OCI-LY3 (cell line): ENCODE results near the gene SIRT3.

Experiments used
- H2AFZ ChIP-seq: fragments of 200-600, 300-600 bp; shearing (Covaris generic); 2 replicates; pipeline ENCODE4 v1.6.0; 2014; ENCODE audit warnings: antibody characterized with exemption, low read depth, low read length
- H3K27ac ChIP-seq: fragments of 200-600, 300-600 bp; sonication (generic); 2 replicates; pipeline ENCODE4 v1.5.1; 2014; ENCODE audit warnings: mild to moderate bottlenecking, low read length, moderate library complexity, mixed read lengths
- H3K27me3 ChIP-seq: fragments of 200-600, 300-600 bp; sonication (generic); 2 replicates; pipeline ENCODE4 v1.6.1; 2014; ENCODE audit warnings: low read depth, low read length, mixed read lengths
- H3K36me3 ChIP-seq: fragments of 200-600, 300-600 bp; sonication (generic); replicated peaks from 2 replicates; pipeline ENCODE3; 2014; ENCODE audit warnings: low read depth, low read length, mixed read lengths
- H3K4me1 ChIP-seq: fragments of 300-600, 200-600 bp; sonication (generic); 2 replicates; pipeline ENCODE4 v1.6.1; 2014; ENCODE audit warnings: low read length, mixed read lengths
- H3K4me2 ChIP-seq: fragments of 200-600, 300-600 bp; sonication (generic); 2 replicates; pipeline ENCODE4 v1.6.1; 2014; ENCODE audit warnings: low read length, mixed read lengths
- H3K4me3 ChIP-seq: fragments of 300-600, 200-600 bp; sonication (generic); 2 replicates; pipeline ENCODE4 v1.5.1; 2014; ENCODE audit warnings: antibody characterized with exemption, mild to moderate bottlenecking, low read length, moderate library complexity
- H3K79me2 ChIP-seq: fragments of 300-600, 200-600 bp; shearing (Covaris generic); 2 replicates; pipeline ENCODE4 v1.6.1; 2014; ENCODE audit warnings: mild to moderate bottlenecking, low read length, mixed read lengths
- H3K9ac ChIP-seq: fragments of 300-600, 200-600 bp; shearing (Covaris generic); 2 replicates; pipeline ENCODE4 v1.6.0; 2014; ENCODE audit warnings: mild to moderate bottlenecking, low read length, moderate library complexity
- H3K9me3 ChIP-seq: fragments of 200-600, 300-600 bp; shearing (Covaris generic); 2 replicates; pipeline ENCODE4 v1.6.1; 2014; ENCODE audit warnings: low read length, mixed read lengths; ENCODE audit not compliant: insufficient read depth
- H4K20me1 ChIP-seq: fragments of 200-600, 300-600 bp; sonication (generic); 2 replicates; pipeline ENCODE4 v1.6.1; 2016; ENCODE audit warnings: low read length, mixed read lengths; ENCODE audit not compliant: insufficient read depth
- CTCF ChIP-seq: fragments of 200-600, 300-600 bp; sonication (generic); IDR thresholded peaks from 2 replicates; pipeline ENCODE4 v1.5.1; 2014; ENCODE audit warnings: antibody characterized with exemption, low read length, low read depth
- EZH2phosphoT487 ChIP-seq: fragments of 200-600 bp; shearing (Covaris generic); IDR thresholded peaks from 2 replicates; pipeline ENCODE4 v1.6.1; 2018; ENCODE audit warnings: antibody characterized with exemption, mixed run types, low read depth

Gene SIRT3

GRCh38 chr11:255816-256215 is 19.7 kb upstream of the SIRT3 start:
- no peak overlapping the region for H3K4me3 ChIP-seq
- TF ChIP-seq CTCF (no peak), EZH2phosphoT487 (no peak)
- no peak overlapping the region for H3K4me2 ChIP-seq
- H3K4me1 ChIP-seq = peaks cover 17% of the 10 kb centered on the region
- H3K9me3 ChIP-seq = no peaks in the 10 kb centered on the region
- no peaks in the 10 kb centered on the region for H4K20me1 ChIP-seq
- H3K27ac ChIP-seq = no peak overlapping the region
- peaks cover 28% of the 10 kb centered on the region for H3K36me3 ChIP-seq
- no peaks in the 10 kb centered on the region for H3K27me3 ChIP-seq
- no peaks in the 10 kb centered on the region for H3K79me2 ChIP-seq
- H2AFZ ChIP-seq = no peak overlapping the region
- no peak overlapping the region for H3K9ac ChIP-seq

DNA sequence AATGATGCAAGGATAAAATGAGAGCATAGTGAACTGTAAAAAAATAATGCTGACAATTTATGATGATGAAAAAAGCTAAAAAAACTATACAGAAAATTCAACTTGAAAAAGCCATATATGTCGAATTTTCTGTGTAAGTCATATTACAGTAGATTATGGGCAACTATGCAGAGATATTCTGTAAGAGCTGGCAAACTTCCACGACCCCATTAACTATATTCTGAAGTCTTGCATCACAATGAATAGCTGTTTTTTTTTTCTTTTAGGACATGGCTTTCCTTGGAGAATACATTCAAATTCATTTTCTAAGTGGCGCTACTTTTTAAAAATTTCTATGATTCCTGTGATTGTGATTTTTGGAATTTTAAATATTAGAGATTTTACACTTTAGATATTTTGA is 19.0 kb upstream of the SIRT3 start:
- Histone ChIP-seq H3K79me2 (no peaks in the 10 kb centered on the region), H3K36me3 (peaks cover 28% of the 10 kb centered on the region), H3K9ac (no peak overlapping the region), H2AFZ (no peak overlapping the region), H3K9me3 (no peaks in the 10 kb centered on the region), H3K27ac (no peak overlapping the region), H3K4me3 (no peak overlapping the region), H3K4me1 (peaks cover 17% of the 10 kb centered on the region), H3K4me2 (no peak overlapping the region), H4K20me1 (no peaks in the 10 kb centered on the region), H3K27me3 (no peaks in the 10 kb centered on the region)
- TF ChIP-seq CTCF (no peak), EZH2phosphoT487 (no peak)

- Histone ChIP-seq H3K4me2 (no peak overlapping the region), H3K9ac (no peak overlapping the region), H3K27ac (no peak overlapping the region), H3K27me3 (no peaks in the 10 kb centered on the region), H3K36me3 (peaks cover 32% of the 10 kb centered on the region), H3K79me2 (no peaks in the 10 kb centered on the region), H4K20me1 (no peaks in the 10 kb centered on the region), H3K9me3 (no peaks in the 10 kb centered on the region), H3K4me1 (peaks cover 17% of the 10 kb centered on the region), H2AFZ (no peak overlapping the region), H3K4me3 (no peak overlapping the region)
- TF ChIP-seq EZH2phosphoT487 (no peak), CTCF (no peak)
These were observed 17.7 kb upstream of the SIRT3 start for GRCh38 chr11:253886-254270.

- TF ChIP-seq CTCF = no peak
- H3K79me2 ChIP-seq = no peaks in the 10 kb centered on the region
- H3K27me3 ChIP-seq = no peaks in the 10 kb centered on the region
- H3K27ac ChIP-seq = no peak overlapping the region
- H3K4me1 ChIP-seq = peaks cover 17% of the 10 kb centered on the region
- H3K9me3 ChIP-seq = no peaks in the 10 kb centered on the region
- peaks cover 37% of the 10 kb centered on the region for H3K36me3 ChIP-seq
- no peak overlapping the region for H2AFZ ChIP-seq
- no peaks in the 10 kb centered on the region for H4K20me1 ChIP-seq
- H3K9ac ChIP-seq = no peak overlapping the region
- no peak overlapping the region for H3K4me2 ChIP-seq
- no peak overlapping the region for H3K4me3 ChIP-seq
These were observed 17.2 kb upstream of the SIRT3 start for GRCh38 chr11:253160-253885.
